PFSK-1 (cell line): ENCODE results near the gene IL24.

Experiments
- FOXP2 ChIP-seq: optimal IDR thresholded peaks from 2 replicates; pipeline ENCODE3; 2011; ENCODE audit warnings: borderline replicate concordance, control low read depth, inconsistent platforms; ENCODE audit not compliant: insufficient read depth; ENCODE audit errors: extremely low read length, extremely low read depth
- POLR2AphosphoS5 ChIP-seq: IDR thresholded peaks from 2 replicates; pipeline ENCODE4 v1.6.1; 2012; ENCODE audit warnings: low read depth, mild to moderate bottlenecking, control low read depth, low read length, moderate library complexity
- REST ChIP-seq, 2 experiments: IDR thresholded peaks; 2 replicates each; pipeline versions ENCODE4 v1.6.1 to v1.8.0; 2011 to 2012; ENCODE audit warnings: low read depth in 2 of 2, low read length in 2 of 2, control low read depth in 1 of 2, inconsistent platforms in 1 of 2, mild to moderate bottlenecking in 1 of 2, moderate library complexity in 1 of 2; ENCODE audit not compliant: insufficient read depth in 1 of 2
- SIN3A ChIP-seq: IDR thresholded peaks from 2 replicates; pipeline ENCODE4 v1.6.1; 2012; ENCODE audit warnings: mild to moderate bottlenecking, low read length, moderate library complexity, borderline replicate concordance; ENCODE audit not compliant: insufficient read depth
- TAF1 ChIP-seq: IDR thresholded peaks from 2 replicates; pipeline ENCODE4 v1.6.1; 2012; ENCODE audit warnings: low read length, control low read depth, borderline replicate concordance; ENCODE audit not compliant: insufficient read depth

IL24 gene

GRCh38 chr1:206937425-206937824 is 40.2 kb downstream of the IL24 start:
- TF ChIP-seq FOXP2 = no peak

DNA sequence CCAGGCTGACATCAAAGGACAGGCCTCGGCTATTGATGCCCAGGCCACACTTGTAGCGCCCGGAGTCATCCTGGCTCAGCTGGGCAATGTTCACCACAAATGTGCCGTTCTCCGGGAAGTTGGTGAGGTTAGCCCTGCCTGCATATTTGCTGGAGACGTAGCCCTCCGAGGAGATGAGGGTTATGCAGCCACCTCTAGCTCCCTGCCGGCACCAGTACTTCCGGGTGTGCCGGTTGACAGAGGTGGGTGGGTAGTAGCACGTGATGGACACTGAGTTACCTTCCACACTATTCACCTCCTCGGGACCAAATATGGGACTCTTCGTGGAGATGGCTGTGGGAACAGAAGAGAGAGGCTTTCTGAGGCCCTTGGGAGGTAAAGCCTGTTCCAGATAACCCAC is 41.9 kb downstream of the IL24 start:
- TF ChIP-seq REST (IDR thresholded peaks at IDR 0.05; ENCODE audit: insufficient read depth in 1 of 2, low read depth in 2 of 2, low read length in 2 of 2) (no peak), SIN3A (no peak), POLR2AphosphoS5 (no peak), FOXP2 (no peak), TAF1 (no peak)

DNA sequence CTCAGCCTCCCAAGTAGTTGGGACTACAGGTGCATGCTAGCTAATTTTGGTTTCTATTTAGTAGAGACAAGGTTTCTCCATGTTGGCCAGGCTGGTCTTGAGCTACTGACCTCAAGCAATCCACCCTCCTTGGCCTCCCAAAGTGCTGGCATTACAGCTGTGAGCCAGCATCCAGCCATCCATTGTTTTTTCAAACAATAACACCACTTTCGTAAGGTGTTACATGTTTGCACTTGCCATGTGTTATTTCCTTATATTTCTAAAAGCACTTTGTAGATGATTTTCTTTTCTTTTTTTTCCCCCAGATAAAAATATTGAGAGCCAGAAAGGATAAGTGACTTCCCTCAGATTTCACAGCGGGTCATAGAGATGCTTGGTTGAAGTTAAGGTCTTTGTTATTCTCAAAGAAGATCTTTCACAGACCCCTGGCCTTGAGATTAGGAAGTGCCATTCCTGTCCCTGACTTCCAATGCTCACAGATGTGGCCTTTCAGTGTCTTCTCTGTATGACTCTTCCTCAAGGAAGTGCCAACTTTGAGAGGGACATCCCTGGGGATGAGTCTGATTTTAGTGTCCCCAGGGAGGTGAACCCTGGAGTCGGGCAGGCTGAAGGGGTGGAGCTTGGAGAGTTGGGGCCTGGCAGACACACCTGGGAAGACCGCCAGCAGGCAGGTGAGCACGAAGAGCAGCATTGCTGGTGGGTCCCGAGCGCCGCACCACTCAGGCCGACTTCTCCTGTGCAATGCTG is 42.8 kb downstream of the IL24 start:
- no peak for TF ChIP-seq TAF1
- TF ChIP-seq SIN3A = no peak
- no peak for TF ChIP-seq POLR2AphosphoS5
- no peak for TF ChIP-seq REST (IDR thresholded peaks at IDR 0.05; ENCODE audit: insufficient read depth in 1 of 2, low read depth in 2 of 2, low read length in 2 of 2)
- no peak for TF ChIP-seq FOXP2

DNA sequence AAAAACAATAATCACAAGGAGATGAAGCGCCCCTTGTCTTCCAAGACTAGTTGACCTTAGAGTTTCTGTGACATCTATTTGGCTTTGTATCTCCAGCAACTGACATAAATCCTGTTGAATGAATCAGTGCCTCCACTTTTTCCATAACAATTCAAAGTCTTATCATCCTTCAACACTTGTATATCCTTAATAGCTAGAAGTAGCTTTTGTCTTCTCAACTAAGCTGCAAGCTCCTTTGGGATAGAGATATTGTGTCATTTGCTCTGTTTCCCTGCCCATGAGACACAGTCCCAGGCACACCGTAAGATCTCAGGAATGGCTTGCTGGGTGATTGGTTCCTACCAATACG is 43.3 kb downstream of the IL24 start:
- TF ChIP-seq SIN3A (no peak), REST (IDR thresholded peaks at IDR 0.05; ENCODE audit: insufficient read depth in 1 of 2, low read depth in 2 of 2, low read length in 2 of 2) (no peak)

DNA sequence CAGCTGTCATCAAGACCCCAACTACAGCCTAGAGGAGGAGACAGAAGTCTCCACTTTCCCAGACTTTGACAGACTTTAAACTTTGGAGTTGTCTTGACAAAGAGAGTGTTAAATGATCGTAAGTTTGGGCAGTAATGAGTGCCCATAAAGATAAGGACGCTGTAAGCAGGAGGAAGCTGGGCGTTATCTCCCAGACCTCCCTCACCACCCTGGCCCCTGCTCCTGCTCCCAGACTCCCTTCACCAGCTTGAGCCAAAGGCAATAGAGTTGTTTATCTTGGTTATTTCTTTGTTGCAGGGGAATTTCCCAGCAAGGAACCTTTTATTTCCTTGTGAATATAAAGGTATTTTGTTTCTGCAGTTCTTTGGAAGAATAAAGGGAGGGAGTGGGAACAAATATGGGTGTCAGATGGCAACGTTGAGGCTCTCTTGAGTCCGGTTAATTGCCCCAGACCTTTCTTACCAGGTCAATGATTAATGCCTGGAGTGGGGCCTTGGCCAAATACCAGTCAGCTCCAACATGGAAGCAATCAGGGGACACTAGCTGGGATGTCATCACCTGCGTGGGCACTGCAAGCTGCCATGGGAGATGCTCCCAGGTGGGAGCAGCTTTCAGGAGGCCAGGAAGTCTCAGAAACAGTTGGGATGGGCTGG is 44.6 kb downstream of the IL24 start:
- TF ChIP-seq POLR2AphosphoS5 (no peak), SIN3A (no peak), FOXP2 (no peak), REST (IDR thresholded peaks at IDR 0.05; ENCODE audit: insufficient read depth in 1 of 2, low read depth in 2 of 2, low read length in 2 of 2) (no peak), TAF1 (no peak)
